Endothelial cell of umbilical vein (primary cell): ENCODE measurements around the gene HSPB6. TPM values are rescaled to one million over a fixed set of nuclear protein-coding genes. Genes with fewer than 3 reads are reported as not detected.

Experiments
- BruUV-seq: library from RNA; stranded (reverse); fragments of 400-500 nt; replicated peaks from 2 replicates; lab custom pipeline; 2021; lab: Mats Ljungman, UMichigan
- CTCF ChIA-PET: fragments of 300-600, 350-600 bp; sonication (Branson Sonifier 250); formaldehyde crosslinking; loops from one replicate; lab custom pipeline; 2021; ENCODE audit warnings: antibody characterized with exemption, inconsistent platforms; lab: Charles Lee
- POLR2A ChIA-PET: fragments of 300-600, 350-600 bp; sonication (Branson Sonifier 250); formaldehyde crosslinking; loops from one replicate; lab custom pipeline; 2021; ENCODE audit warnings: antibody characterized with exemption, inconsistent platforms; lab: Charles Lee
- DNase-seq: peaks from one replicate; pipeline ENCODE4 v3.0.0-alpha.2; 2011; ENCODE audit warnings: low read depth, low spot score
- FAIRE-seq: peaks from 2 replicates; lab custom pipeline; 2011; peaks lifted over from hg19 to GRCh38; lab: Jason Lieb, UNC
- H2AFZ ChIP-seq: 2 replicates; pipeline ENCODE4 v1.6.0; 2012; ENCODE audit warnings: low read depth, low read length, control low read depth, inconsistent platforms
- H3K27ac ChIP-seq: 2 replicates; pipeline ENCODE4 v1.5.1; 2011; ENCODE audit warnings: low read depth, mild to moderate bottlenecking, control low read depth, low read length, moderate library complexity; ENCODE audit not compliant: insufficient read depth
- H3K27me3 ChIP-seq, 2 experiments: 2 replicates each; pipeline versions ENCODE4 v1.6.0 to v1.6.1; 2011; ENCODE audit warnings: low read length in 2 of 2, mixed read lengths in 1 of 2; ENCODE audit not compliant: control insufficient read depth in 2 of 2, insufficient read depth in 2 of 2
- H3K36me3 ChIP-seq, 2 experiments: 2 replicates in 1 of 2; 3 replicates in 1 of 2; pipeline ENCODE4 v1.5.1; 2011; ENCODE audit warnings: low read length in 2 of 2, mild to moderate bottlenecking in 1 of 2, moderate library complexity in 1 of 2; ENCODE audit not compliant: control insufficient read depth in 2 of 2, insufficient read depth in 2 of 2; ENCODE audit errors: extremely low read depth in 1 of 2
- H3K4me1 ChIP-seq: 3 replicates; pipeline ENCODE4 v1.5.1; 2011; ENCODE audit warnings: mild to moderate bottlenecking, low read length; ENCODE audit not compliant: control insufficient read depth, insufficient read depth; ENCODE audit errors: extremely low read depth
- H3K4me2 ChIP-seq: 2 replicates; pipeline ENCODE4 v1.6.1; 2011; ENCODE audit warnings: low read length, control low read depth, mixed read lengths; ENCODE audit not compliant: insufficient read depth
- H3K4me3 ChIP-seq, 3 experiments: fragments of 200-600 bp in 1 of 3; sonication (generic), shearing (Covaris generic) in 1 of 3; replicated peaks in 1 of 3; 2 replicates each; pipeline ENCODE4 v1.5.1; 2011 to 2016; ENCODE audit warnings: control low read depth in 3 of 3, low read length in 3 of 3, mild to moderate bottlenecking in 2 of 3, inconsistent platforms in 1 of 3, low read depth in 1 of 3, moderate library complexity in 1 of 3; ENCODE audit not compliant: insufficient read depth in 1 of 3
- H3K79me2 ChIP-seq: 2 replicates; pipeline ENCODE4 v1.6.0; 2012; ENCODE audit warnings: low read length, inconsistent platforms; ENCODE audit not compliant: control insufficient read depth, insufficient read depth
- H3K9ac ChIP-seq: replicated peaks from 2 replicates; pipeline ENCODE3; 2011; ENCODE audit warnings: low read length, control low read depth; ENCODE audit not compliant: insufficient read depth; ENCODE audit errors: extremely low read depth
- H3K9me1 ChIP-seq: replicated peaks from 3 replicates; pipeline ENCODE4 v1.6.0; 2011; ENCODE audit warnings: mild to moderate bottlenecking, low read length; ENCODE audit not compliant: control insufficient read depth, insufficient read depth; ENCODE audit errors: extremely low read depth
- H3K9me3 ChIP-seq: replicated peaks from 2 replicates; pipeline ENCODE4 v1.5.1; 2012; ENCODE audit warnings: low read length, inconsistent platforms; ENCODE audit not compliant: control insufficient read depth, insufficient read depth
- H4K20me1 ChIP-seq: replicated peaks from 2 replicates; pipeline ENCODE3; 2011; ENCODE audit warnings: mild to moderate bottlenecking, low read length; ENCODE audit not compliant: control insufficient read depth, insufficient read depth; ENCODE audit errors: extremely low read depth
- GATA2 ChIP-seq: IDR thresholded peaks from 2 replicates; pipeline ENCODE4 v1.7.0; 2011; ENCODE audit warnings: low read depth, mild to moderate bottlenecking, moderate library complexity, mixed read lengths, low read length; ENCODE audit not compliant: insufficient read length, insufficient read depth
- MYC ChIP-seq: IDR thresholded peaks from one replicate; pipeline ENCODE4 v1.6.1; 2011; ENCODE audit warnings: mild to moderate bottlenecking, low read depth, low read length
- POLR2A ChIP-seq: IDR thresholded peaks from 2 replicates; pipeline ENCODE4 v1.6.1; 2012; ENCODE audit warnings: low read depth, mild to moderate bottlenecking, control low read depth, low read length
- POLR2AphosphoS5 ChIP-seq: IDR thresholded peaks from 2 replicates; pipeline ENCODE4 v1.6.1; 2012; ENCODE audit warnings: low read depth, mild to moderate bottlenecking, control low read depth, low read length, moderate library complexity; ENCODE audit not compliant: insufficient read depth
- dilution Hi-C: fragments of 300-500 bp; cut with MboI; formaldehyde crosslinking; loops from one replicate; pipeline ENCODE4 v1.15.0; 2019; ENCODE audit warnings: low sequenced_read_pairs; ENCODE audit not compliant: extremely low pct_ligation_motif_present
- intact Hi-C: fragments of 100-400 bp; cut with micrococcal nuclease; formaldehyde crosslinking; loops from one replicate; pipeline ENCODE4 v1.10.0; 2022
- polyA plus RNA-seq, 4 experiments: library from polyadenylated mRNA; depleted of rRNA in 3 of 4; stranded (reverse) in 3 of 4; unstranded in 1 of 4; fragments of >200 nt; gene quantifications; 2 replicates each; pipeline versions ENCODE4 v1.2.1 to v1.2.3, GENCODE V29; 2011 to 2012; ENCODE audit warnings: missing spikeins in 1 of 4
- total RNA-seq: library from RNA; stranded (reverse); gene quantifications from 2 replicates; pipeline ENCODE4 v1.2.3, GENCODE V29; 2021
- TF ChIP-seq, protein P1 (sequence below), 2 donors: IDR thresholded peaks; 1 replicate in 1 of 2; 2 replicates in 1 of 2; pipeline ENCODE4 v1.5.1; 2011; ENCODE audit warnings: low read length in 2 of 2, mild to moderate bottlenecking in 2 of 2, moderate library complexity in 2 of 2, control low read depth in 1 of 2, inconsistent platforms in 1 of 2, low read depth in 1 of 2; ENCODE audit not compliant: insufficient read depth in 1 of 2; ENCODE audit errors: extremely low read depth in 1 of 2

HSPB6 gene
- total and polyA plus RNA-seq, 2 donors (not counting 3 experiments of a cell fraction or from before 2014, with no cell fraction given) = 3.4 to 6.2 TPM

DNA sequence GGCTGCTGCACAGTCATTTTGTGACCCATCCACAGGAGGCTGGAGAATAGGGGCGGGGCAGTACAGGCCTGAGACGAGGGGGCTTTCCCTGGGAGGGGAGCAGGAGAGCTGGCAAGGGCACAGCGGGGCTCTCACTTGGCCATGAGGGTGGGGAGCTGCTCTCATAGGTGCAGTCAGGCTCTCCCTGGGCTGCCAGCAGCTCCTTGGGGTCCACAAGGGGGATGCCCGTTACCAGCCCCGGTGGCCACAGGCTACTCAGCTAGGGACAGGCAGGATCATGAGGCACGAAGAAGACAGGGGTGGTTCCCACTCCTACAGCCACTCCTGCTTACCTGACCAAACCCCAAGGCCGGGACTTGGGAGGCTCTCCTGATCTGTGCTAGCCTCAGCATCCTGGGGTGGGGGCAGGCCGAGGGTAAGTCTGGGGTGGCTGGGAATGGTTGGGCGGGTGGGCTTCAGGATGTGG is 35.0 kb upstream of the HSPB6 start:
- BruUV-seq = no TSS peak
- CTCF ChIA-PET = interaction anchor here (0.6 kb wide), 1 partner anchor 339 kb away, joined by 4 read pairs; no protein-coding TSS in a partner anchor
- dilution Hi-C loops = no loop called here

More for the DNA sequence above, 35.0 kb upstream of the HSPB6 start:
- Histone ChIP-seq H3K79me2 (no peaks in the 10 kb centered on the region), H3K9ac (no peak overlapping the region), H3K9me3 (no peaks in the 10 kb centered on the region), H3K9me1 (no peaks in the 10 kb centered on the region), H3K4me2 (no peak overlapping the region), H2AFZ (no peak overlapping the region), H3K4me1 (no peaks in the 10 kb centered on the region), H3K4me3 (no peak overlapping the region), H4K20me1 (no peaks in the 10 kb centered on the region), H3K27me3 (peaks cover 9 to 15% of the 10 kb centered on the region in 2 experiments), H3K36me3 (no peaks in the 10 kb centered on the region), H3K27ac (no peak overlapping the region)
- intact Hi-C loops = no loop called here
- DNase-seq (no peak), FAIRE-seq (no peak)
- TF ChIP-seq, protein P1, sequence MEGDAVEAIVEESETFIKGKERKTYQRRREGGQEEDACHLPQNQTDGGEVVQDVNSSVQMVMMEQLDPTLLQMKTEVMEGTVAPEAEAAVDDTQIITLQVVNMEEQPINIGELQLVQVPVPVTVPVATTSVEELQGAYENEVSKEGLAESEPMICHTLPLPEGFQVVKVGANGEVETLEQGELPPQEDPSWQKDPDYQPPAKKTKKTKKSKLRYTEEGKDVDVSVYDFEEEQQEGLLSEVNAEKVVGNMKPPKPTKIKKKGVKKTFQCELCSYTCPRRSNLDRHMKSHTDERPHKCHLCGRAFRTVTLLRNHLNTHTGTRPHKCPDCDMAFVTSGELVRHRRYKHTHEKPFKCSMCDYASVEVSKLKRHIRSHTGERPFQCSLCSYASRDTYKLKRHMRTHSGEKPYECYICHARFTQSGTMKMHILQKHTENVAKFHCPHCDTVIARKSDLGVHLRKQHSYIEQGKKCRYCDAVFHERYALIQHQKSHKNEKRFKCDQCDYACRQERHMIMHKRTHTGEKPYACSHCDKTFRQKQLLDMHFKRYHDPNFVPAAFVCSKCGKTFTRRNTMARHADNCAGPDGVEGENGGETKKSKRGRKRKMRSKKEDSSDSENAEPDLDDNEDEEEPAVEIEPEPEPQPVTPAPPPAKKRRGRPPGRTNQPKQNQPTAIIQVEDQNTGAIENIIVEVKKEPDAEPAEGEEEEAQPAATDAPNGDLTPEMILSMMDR (IDR thresholded peaks at IDR 0.05; ENCODE audit: extremely low read depth in 1 of 2, insufficient read depth in 1 of 2, low read depth in 1 of 2, low read length in 2 of 2) = no peak
- TF ChIP-seq POLR2AphosphoS5 (no peak), MYC (no peak), POLR2A (no peak), GATA2 (no peak)
- POLR2A ChIA-PET = no interaction called here
